ENCODE results near the gene PNMA8C.

PNMA8C gene

GRCh38 chr19:46410205-46411087 lies 18.3 kb downstream of the PNMA8C start:
- TF ChIP-seq ZFX (IDR thresholded peaks at IDR 0.05; ENCODE audit: borderline replicate concordance): no peak
- TF ChIP-seq CTCF (IDR thresholded peaks at IDR 0.05): no peak
- no peak overlapping the region for H3K27ac ChIP-seq

GRCh38 chr19:46409191-46409590 lies 19.5 kb downstream of the PNMA8C start:
- H3K27ac ChIP-seq: no peak overlapping the region
- TF ChIP-seq ZFX (IDR thresholded peaks at IDR 0.05; ENCODE audit: borderline replicate concordance) (no peak), CTCF (IDR thresholded peaks at IDR 0.05) (no peak)

DNA sequence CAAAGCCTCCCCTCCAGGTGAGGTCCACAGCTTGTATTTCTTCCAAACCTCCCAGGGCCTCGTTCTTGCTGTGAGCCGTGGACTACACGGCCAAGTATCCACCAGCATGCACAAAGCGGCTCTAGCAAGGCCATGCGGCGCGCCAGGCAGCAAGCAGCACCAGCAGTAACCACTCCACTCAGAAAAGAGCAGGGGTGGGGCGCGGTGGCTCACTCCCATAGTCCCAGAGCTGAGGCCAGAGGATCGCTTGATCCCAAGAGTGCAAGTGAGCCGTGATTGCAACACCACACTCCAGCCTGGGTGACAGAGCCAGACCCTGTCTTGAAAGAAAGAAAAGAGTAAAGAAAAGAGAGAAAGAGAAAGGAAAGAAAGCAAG lies 20.1 kb downstream of the PNMA8C start:
- no peak overlapping the region for H3K27ac ChIP-seq
- TF ChIP-seq CTCF (IDR thresholded peaks at IDR 0.05): no peak
- TF ChIP-seq ZFX (IDR thresholded peaks at IDR 0.05; ENCODE audit: borderline replicate concordance): no peak

DNA sequence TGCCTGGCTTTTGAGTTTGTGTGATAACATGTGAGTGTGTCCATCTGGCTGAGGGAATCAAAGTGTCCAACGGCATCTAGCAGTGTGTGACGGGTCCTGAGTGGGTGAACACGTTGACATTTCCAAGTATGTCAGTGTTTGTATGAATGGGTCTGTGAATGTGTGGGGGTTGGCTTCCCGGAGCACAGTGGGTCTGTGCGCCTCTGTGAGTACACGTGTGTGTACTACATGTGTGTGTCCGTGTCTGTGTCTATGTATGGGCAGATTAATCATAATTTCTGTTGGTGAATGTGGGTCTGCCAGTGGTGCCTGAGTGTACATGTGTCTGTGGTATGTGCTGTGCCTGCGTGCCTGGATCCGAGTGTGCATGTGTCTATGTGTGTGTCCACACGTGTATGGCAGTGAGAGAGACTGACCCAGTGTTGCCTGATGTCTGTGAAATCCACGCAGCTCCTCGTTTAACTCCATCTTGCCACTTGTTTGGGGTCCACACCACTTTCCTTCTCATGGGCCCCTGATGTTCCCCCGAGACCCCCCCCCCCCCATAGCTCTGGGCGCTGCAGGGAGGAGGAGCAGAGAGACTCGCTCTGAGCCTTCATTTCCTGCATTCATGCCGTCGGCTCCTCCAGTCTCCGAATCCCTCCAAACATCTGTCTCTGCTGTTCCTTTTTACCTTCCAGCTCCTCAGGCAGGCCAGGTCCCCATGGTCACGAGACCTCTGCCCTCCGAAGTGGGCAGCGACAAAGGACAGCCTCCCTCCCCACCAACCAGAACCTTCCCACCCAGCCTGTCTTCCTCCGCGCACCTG lies 20.7 kb downstream of the PNMA8C start:
- no peak for TF ChIP-seq CTCF (IDR thresholded peaks at IDR 0.05)
- no peak for TF ChIP-seq ZFX (IDR thresholded peaks at IDR 0.05; ENCODE audit: borderline replicate concordance)

DNA sequence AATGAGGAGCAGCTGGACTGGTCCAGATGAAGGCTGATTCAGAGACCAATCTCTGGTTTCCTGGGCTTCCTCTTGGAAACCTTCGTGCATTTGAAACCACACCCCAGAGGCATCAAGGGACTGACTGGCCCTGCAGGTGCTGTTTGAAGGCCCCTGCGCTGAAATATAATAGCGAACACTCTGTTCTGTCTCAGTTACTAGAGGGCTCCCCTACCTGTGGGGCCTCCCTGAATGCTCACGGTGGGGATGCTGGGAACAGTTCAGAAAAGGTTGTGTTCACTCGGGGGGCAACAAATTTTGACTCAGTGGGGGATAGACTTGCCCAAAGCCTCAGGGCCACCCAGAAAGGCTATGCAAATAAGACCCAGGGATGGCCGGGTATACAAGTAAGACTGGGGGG lies 21.8 kb downstream of the PNMA8C start:
- no peak for TF ChIP-seq CTCF (IDR thresholded peaks at IDR 0.05)
- H3K27ac ChIP-seq: no peak overlapping the region

More for the DNA sequence above, 20.7 kb downstream of the PNMA8C start:
- no peak overlapping the region for H3K27ac ChIP-seq

GRCh38 chr19:46404753-46405468 lies 23.8 kb downstream of the PNMA8C start:
- peak overlapping the region; percentile 59 for H3K27ac ChIP-seq
- no peak for TF ChIP-seq CTCF (IDR thresholded peaks at IDR 0.05)
- TF ChIP-seq ZFX (IDR thresholded peaks at IDR 0.05; ENCODE audit: borderline replicate concordance): no peak

Measured in 22Rv1 (cell line).